ENCODE data around the gene MT1A. TPM values are rescaled to one million over a fixed set of nuclear protein-coding genes. Genes with fewer than 3 reads are reported as not detected.

MT1A gene
- total RNA-seq, 1 experiment from 2014 or later, result 2.8 TPM

GRCh38 chr16:56667581-56668571 is 29.4 kb downstream of the MT1A start, which contains the start of gene MT1G (continued):
- TF ChIP-seq EMX1 (CRISPR knock-in tag; IDR thresholded peaks at IDR 0.05), result 0 out of 2 replicates have a peak, but pooled peaks have one; percentile 12
- TF ChIP-seq ZNF416 (CRISPR knock-in tag; IDR thresholded peaks at IDR 0.05), result no peak
- no peak for TF ChIP-seq ZNF423 (CRISPR knock-in tag; IDR thresholded peaks at IDR 0.05)

DNA sequence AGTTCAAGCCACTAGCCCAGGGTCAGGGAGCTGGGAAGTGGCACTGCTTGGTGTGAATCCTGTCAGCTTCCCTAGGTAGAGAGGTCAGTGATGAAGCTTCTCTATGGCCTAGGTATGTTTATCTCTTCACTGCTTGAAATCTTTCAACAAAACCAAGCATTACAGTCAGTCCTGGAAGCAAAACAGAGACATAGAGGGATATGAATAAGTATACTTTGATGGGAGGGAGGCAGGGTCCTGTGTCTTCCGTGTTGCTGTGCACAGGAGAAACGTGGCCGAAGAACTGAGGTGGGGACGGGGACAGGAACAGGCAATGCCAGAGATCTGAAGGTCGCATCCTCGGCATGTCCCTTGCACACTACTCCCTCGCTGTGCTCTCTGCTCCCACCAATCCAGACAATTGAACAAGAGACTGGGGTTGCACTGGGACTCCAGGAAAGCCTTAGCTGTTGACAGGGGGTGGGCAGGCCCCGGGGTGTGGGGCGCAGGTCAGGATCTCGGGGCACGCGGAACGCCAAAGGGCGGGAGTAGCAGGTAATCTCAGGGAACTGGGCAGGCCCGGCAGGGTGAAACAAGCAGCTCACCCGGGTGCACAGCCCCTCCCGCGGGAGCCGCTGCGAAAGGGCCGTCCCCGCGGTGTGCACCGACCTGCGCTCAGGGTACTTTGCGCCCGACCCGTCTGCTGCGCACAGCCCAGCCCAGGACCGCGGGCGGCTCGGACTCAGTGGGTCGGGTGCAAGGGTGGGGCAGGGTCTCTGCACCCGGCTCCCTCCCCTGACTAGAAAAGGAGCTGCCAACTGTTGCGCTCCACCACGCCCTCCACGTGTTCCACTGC is 30.8 kb downstream of the MT1A start, which contains the start of gene MT1H:
Gene MT1H, plus strand, starts transcription at position 810 of the 835 bp plus-strand sequence. CDS start 71 bp downstream, outside the sequence.
- ChIA-PET CTCF (interaction anchor here (0.6 to 3.6 kb wide), 4 partner anchors 16 to 50 kb away, joined by 3 to 24 read pairs (median 4); no protein-coding TSS in a partner anchor), POLR2A (interaction anchor here (0.7 to 3.4 kb wide), 9 partner anchors 11 to 61 kb away, joined by 3 to 46 read pairs (median 6); partner anchors contain the start of genes MT1E, MT1F, MT1X and MT2A)
- DNase-seq (ENCODE audit: low spot score), result peak; percentile 57
- no peaks in the 10 kb centered on the region for H3K36me3 Mint-ChIP-seq
- H3K4me1 Mint-ChIP-seq, result peaks cover 45% of the 10 kb centered on the region
- ATAC-seq, result peak; percentile 29
- H3K27ac Mint-ChIP-seq, result no peak within 1 kb of the TSS
- peak within 1 kb of the TSS; percentile 74 for H3K4me3 Mint-ChIP-seq
- no peaks in the 10 kb centered on the region for H3K9me3 Mint-ChIP-seq
- H3K27me3 Mint-ChIP-seq (ENCODE audit: low read depth), result peaks cover 93% of the 10 kb centered on the region
- TF ChIP-seq ZNF532 (CRISPR knock-in tag; IDR thresholded peaks at IDR 0.05; ENCODE audit: borderline replicate concordance) (no peak), RORB (CRISPR knock-in tag; IDR thresholded peaks at IDR 0.05) (no peak), PRRX2 (CRISPR knock-in tag; IDR thresholded peaks at IDR 0.05) (no peak), MAX (CRISPR knock-in tag; IDR thresholded peaks at IDR 0.05) (peak; percentile 70), ARID4B (CRISPR knock-in tag; IDR thresholded peaks at IDR 0.05; ENCODE audit: borderline replicate concordance) (0 out of 2 replicates have a peak, but pooled peaks have one; percentile 38), SMAD4 (CRISPR knock-in tag; IDR thresholded peaks at IDR 0.05) (no peak), ZNF512 (CRISPR knock-in tag; IDR thresholded peaks at IDR 0.05; ENCODE audit: borderline replicate concordance) (no peak), ZNF416 (CRISPR knock-in tag; IDR thresholded peaks at IDR 0.05) (no peak), NR2C2 (CRISPR knock-in tag; IDR thresholded peaks at IDR 0.05) (no peak), ESRRA (CRISPR knock-in tag; IDR thresholded peaks at IDR 0.05; ENCODE audit: borderline replicate concordance) (no peak)
- TF ChIP-seq, protein P1, sequence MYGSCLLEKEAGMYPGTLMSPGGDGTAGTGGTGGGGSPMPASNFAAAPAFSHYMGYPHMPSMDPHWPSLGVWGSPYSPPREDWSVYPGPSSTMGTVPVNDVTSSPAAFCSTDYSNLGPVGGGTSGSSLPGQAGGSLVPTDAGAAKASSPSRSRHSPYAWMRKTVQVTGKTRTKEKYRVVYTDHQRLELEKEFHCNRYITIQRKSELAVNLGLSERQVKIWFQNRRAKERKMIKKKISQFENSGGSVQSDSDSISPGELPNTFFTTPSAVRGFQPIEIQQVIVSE (CRISPR knock-in tag; IDR thresholded peaks at IDR 0.05; ENCODE audit: borderline replicate concordance), result no peak
- TF ChIP-seq, protein P2, sequence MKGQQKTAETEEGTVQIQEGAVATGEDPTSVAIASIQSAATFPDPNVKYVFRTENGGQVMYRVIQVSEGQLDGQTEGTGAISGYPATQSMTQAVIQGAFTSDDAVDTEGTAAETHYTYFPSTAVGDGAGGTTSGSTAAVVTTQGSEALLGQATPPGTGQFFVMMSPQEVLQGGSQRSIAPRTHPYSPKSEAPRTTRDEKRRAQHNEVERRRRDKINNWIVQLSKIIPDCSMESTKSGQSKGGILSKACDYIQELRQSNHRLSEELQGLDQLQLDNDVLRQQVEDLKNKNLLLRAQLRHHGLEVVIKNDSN (CRISPR knock-in tag; IDR thresholded peaks at IDR 0.05), result peak; percentile 49; the same call in 1 of the 2 replicates
- TF ChIP-seq, protein P3, sequence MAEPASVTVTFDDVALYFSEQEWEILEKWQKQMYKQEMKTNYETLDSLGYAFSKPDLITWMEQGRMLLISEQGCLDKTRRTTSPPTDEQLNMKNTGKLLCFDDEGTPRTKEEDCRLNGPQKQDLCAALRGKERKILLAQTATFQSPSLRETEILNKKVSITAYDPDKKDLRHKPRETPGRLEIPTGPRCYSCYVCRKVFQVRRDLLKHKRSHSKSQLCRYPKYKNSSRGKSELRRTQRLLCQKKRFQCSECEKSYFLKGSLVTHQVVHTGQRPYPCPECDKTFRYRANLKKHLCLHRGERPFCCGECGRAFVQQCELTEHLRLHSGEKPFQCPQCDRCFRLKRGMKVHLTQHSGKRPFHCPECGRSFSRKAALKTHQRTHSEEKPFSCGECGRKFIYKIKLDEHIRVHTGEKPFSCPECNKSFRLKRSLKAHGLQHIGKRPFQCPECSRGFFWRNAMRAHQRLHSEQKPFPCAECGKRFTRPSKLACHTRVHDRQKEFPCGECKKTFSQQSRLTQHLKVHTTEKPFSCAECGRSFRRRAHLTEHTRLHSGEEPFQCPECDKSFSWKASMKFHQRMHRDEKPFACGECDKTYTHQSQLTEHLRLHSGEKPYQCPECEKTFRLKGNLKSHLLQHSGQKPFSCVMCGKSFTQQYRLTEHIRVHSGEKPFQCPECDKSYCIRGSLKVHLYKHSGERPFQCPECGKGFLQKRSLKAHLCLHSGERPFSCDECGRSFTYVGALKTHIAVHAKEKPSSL (CRISPR knock-in tag; conservative IDR thresholded peaks at IDR 0.05), result no peak
- TF ChIP-seq, protein P4, sequence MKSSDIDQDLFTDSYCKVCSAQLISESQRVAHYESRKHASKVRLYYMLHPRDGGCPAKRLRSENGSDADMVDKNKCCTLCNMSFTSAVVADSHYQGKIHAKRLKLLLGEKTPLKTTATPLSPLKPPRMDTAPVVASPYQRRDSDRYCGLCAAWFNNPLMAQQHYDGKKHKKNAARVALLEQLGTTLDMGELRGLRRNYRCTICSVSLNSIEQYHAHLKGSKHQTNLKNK (CRISPR knock-in tag; IDR thresholded peaks at IDR 0.05), result no peak
